Measurements from ENCODE around the gene FAM118A.
"Not testable (repeated sequence)": the region's sequence is repeated elsewhere in the genome, so short reads cannot be mapped to it uniquely, and the experiment has no call there.

Gene FAM118A

GRCh38 chr22:45281010-45281409 lies 28.7 kb upstream of the FAM118A start:
- no peak for DNase-seq (ENCODE audit: low read depth, low spot score)

GRCh38 chr22:45284705-45285262 lies 24.9 kb upstream of the FAM118A start, which contains the start of gene UPK3A:
Gene UPK3A (plus strand): TSS chr22:45284949. CDS start chr22:45285014, 65 bp downstream.
- DNase-seq (ENCODE audit: low read depth, low spot score), result peak; percentile 61

DNA sequence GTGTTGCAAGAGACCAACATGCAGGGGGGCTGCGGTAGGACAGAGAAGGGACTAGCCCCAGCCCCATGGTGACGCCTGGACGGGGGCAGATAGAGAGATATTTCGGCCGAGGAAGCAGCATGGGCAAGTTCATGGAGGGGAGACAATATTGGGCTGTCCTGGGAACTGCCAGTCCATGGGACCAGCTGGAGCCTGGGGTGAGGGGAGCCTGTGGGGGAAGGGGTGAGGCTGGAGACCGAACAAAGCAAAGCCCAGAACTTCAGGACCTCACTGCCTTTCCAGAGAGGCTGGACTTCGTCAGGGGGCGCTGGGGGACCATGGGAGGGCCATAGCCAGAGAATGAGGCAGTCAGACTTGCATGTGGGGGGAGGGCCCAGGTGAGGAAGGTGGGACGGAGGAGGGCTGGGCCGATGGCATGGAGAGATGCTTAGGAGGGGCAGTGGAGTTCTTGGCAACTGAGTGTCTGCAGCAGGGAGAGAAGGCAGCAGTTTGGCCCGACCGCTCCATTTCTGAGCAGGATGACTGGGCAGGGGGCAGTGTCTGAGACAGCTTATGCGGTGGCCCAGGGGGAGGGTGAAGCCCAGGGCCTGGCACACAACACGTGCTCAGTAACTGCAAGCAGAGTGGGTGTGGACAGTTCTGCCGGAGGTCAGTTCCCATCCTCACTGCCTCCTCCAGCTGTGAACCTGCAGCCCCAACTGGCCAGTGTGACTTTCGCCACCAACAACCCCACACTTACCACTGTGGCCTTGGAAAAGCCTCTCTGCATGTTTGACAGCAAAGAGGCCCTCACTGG lies 24.3 kb upstream of the FAM118A start:
- no peak for DNase-seq (ENCODE audit: low read depth, low spot score)

DNA sequence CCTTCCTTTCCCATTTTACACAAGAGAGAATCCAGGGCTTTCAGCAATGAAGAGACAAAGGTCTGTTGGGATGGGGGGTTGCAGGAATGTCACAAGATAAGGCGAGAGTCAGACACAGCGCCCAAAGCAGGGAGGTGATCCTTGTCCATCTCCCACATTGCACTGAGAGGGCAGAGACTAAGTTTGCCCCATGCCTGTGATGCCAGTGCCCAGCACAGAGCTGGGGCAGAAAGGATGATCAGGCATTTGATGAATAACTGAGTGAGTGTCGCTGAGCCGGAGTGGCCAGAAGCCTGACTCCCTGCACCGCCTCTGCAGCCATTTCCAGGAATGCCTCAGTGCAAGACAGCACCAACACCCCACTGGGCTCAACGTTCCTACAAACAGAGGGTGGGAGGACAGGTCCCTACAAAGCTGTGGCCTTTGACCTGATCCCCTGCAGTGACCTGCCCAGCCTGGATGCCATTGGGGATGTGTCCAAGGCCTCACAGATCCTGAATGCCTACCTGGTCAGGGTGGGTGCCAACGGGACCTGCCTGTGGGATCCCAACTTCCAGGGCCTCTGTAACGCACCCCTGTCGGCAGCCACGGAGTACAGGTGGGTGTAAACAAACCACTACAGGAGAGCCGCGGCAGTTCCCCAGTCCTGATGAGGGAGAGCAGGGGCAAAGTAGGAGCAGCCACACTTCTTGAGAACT lies 22.7 kb upstream of the FAM118A start:
- no peak for DNase-seq (ENCODE audit: low read depth, low spot score)

DNA sequence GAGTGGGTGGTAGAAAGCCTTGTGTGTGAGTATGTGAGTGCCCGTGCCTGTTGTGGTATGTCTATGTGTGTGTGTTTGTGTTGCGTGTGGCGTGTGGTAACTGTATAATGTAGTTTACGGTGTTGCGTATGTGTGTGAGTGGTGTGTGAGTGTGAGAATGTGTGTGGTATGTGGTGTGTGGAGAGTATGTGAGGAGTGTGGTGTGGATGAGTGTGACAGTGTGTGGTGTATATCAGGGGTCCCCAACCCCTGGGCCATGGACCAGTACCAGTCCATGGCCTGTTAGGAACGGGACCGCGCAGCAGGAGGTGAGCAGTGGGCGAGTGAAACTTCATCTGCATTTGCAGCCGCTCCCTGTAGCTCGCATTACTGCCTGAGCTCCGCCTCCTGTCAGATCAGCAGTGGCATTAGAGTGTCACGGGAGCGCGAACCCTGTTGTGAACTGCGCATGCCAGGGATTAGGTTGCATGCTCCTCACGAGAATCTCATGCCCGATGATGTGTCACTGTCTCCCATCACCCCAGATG lies 19.3 kb upstream of the FAM118A start:
- DNase-seq (ENCODE audit: low read depth, low spot score), result peak; percentile 64

GRCh38 chr22:45291061-45291930 lies 18.4 kb upstream of the FAM118A start:
- no peak for DNase-seq (ENCODE audit: low read depth, low spot score)

GRCh38 chr22:45291931-45292290 lies 17.8 kb upstream of the FAM118A start:
- no peak for DNase-seq (ENCODE audit: low read depth, low spot score)

- DNase-seq (ENCODE audit: low read depth, low spot score), result no peak
Observed at GRCh38 chr22:45292731-45293442, 16.8 kb upstream of the FAM118A start.

GRCh38 chr22:45294030-45294429 lies 15.7 kb upstream of the FAM118A start:
- DNase-seq (ENCODE audit: low read depth, low spot score), result no peak

GRCh38 chr22:45295004-45295403 lies 14.7 kb upstream of the FAM118A start:
- not testable (repeated sequence) for DNase-seq (ENCODE audit: low read depth, low spot score)

GRCh38 chr22:45295492-45295891 lies 14.2 kb upstream of the FAM118A start:
- DNase-seq (ENCODE audit: low read depth, low spot score), result no peak

- no peak for DNase-seq (ENCODE audit: low read depth, low spot score)
Observed at GRCh38 chr22:45296628-45297297, 13.0 kb upstream of the FAM118A start.

GRCh38 chr22:45298934-45299505 lies 10.7 kb upstream of the FAM118A start:
- no peak for DNase-seq (ENCODE audit: low read depth, low spot score)

- no peak for DNase-seq (ENCODE audit: low read depth, low spot score)
Observed at GRCh38 chr22:45302751-45303150, 7.0 kb upstream of the FAM118A start.

DNA sequence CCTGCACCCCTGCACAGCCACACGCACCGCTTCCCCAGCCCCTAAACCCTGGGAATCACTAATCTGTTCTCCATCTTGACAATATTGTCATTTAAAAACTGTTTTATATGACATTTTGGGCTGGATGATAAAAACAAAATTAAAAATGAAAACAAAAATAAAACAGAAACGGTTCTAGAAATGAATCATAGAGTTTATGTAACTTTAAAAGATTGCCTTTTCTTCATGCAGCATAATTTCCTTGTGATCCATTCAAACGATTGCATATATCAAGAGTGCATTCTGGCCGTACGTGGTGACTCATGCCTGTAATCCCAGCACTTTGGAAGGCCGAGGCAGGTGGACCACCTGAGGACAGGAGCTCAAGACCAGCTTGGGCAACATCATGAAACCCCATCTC lies 6.6 kb upstream of the FAM118A start:
- no peak for DNase-seq (ENCODE audit: low read depth, low spot score)

GRCh38 chr22:45304971-45305370 lies 4.8 kb upstream of the FAM118A start:
- DNase-seq (ENCODE audit: low read depth, low spot score), result no peak

- DNase-seq (ENCODE audit: low read depth, low spot score), result no peak
Observed at GRCh38 chr22:45305456-45306075, 4.2 kb upstream of the FAM118A start.

DNA sequence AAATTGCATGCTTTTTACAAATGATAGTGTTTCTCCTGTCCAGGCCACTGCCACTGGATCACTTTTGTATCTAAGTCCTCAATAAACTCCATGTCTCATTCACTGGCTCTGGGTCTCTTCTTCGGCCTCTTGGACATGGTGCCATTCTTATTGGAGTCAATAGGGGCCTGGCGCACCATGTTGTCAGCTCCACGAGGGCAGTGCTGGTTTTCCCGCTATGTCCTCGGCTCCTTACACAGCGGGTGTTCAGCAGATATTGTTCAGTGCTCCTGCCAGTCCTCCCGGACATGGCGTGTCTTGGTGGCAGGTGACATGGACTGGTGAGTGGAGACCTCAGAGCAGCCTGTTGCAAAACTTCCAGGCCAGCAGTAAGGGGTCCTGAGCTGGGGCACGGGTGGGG lies 3.6 kb upstream of the FAM118A start:
- DNase-seq (ENCODE audit: low read depth, low spot score), result no peak

DNA sequence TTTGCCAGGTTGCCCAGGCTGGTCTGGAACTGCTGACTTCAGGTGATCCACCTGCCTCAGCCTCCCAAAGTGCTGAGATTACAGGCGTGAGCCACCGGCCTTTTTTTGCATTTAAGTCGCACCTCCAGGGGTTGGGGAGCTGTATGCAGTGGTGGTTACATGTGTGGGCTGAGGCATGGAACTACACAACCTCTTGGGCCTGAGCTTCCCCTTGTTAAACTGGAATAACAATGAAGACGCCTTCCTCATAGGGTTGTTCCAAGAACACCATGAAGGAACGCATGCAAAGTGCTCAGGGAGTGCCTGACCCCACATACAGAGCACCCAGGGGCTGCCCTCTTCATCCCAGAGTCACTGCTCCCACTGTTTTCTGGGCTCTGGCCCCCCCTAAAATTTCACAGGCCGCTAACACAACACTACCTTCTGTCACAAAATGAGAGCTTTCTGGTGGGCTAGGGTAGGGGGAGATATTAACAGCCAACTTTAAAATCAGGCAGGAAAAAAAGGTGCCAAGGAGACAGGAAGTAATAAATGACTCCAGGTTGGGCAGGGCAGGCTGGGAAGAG lies 1.3 kb upstream of the FAM118A start:
- no peak for DNase-seq (ENCODE audit: low read depth, low spot score)
